SIG-M5 (cell line): ENCODE measurements around the gene ARHGAP42.

ENCODE experiments used
- DNase-seq: peaks from one replicate; lab custom pipeline; 2025; lab: John Stamatoyannopoulos, UW

Gene ARHGAP42

GRCh38 chr11:100681064-100681502 lies 6.0 kb upstream of the ARHGAP42 start:
- peak; percentile 35 for DNase-seq

- no peak for DNase-seq
Measured at GRCh38 chr11:100682247-100682969, 4.7 kb upstream of the ARHGAP42 start.

- no peak for DNase-seq
Measured at GRCh38 chr11:100683126-100683525, 4.0 kb upstream of the ARHGAP42 start.

GRCh38 chr11:100684101-100685065 lies 2.7 kb upstream of the ARHGAP42 start:
- DNase-seq: no peak

GRCh38 chr11:100686476-100687053 lies 523 bp upstream of the ARHGAP42 start:
- no peak for DNase-seq

GRCh38 chr11:100687630-100688395 lies 725 bp downstream of the ARHGAP42 start:
- DNase-seq: no peak

- no peak for DNase-seq
Measured at GRCh38 chr11:100689141-100689540, 2.1 kb downstream of the ARHGAP42 start.

GRCh38 chr11:100691896-100692653 lies 5.0 kb downstream of the ARHGAP42 start:
- DNase-seq: no peak

- no peak for DNase-seq
Measured at GRCh38 chr11:100695911-100696310, 8.8 kb downstream of the ARHGAP42 start.

GRCh38 chr11:100703139-100703538 lies 16.1 kb downstream of the ARHGAP42 start:
- no peak for DNase-seq

GRCh38 chr11:100703801-100704575 lies 16.9 kb downstream of the ARHGAP42 start:
- DNase-seq: no peak

GRCh38 chr11:100705447-100705846 lies 18.4 kb downstream of the ARHGAP42 start:
- DNase-seq: no peak

GRCh38 chr11:100706179-100706578 lies 19.1 kb downstream of the ARHGAP42 start:
- DNase-seq: no peak

GRCh38 chr11:100709233-100709957 lies 22.3 kb downstream of the ARHGAP42 start:
- DNase-seq: no peak

GRCh38 chr11:100711984-100712383 lies 24.9 kb downstream of the ARHGAP42 start:
- no peak for DNase-seq

- DNase-seq: no peak
Measured at GRCh38 chr11:100712583-100712982, 25.5 kb downstream of the ARHGAP42 start.

- no peak for DNase-seq
Measured at GRCh38 chr11:100715165-100715761, 28.2 kb downstream of the ARHGAP42 start.

GRCh38 chr11:100716838-100717237 lies 29.8 kb downstream of the ARHGAP42 start:
- DNase-seq: no peak

GRCh38 chr11:100719362-100719761 lies 32.3 kb downstream of the ARHGAP42 start:
- DNase-seq: no peak
